Measurements from ENCODE around the gene MDC1.

- TF ChIP-seq CTCF (IDR thresholded peaks at IDR 0.05) (no peak), POLR2A (IDR thresholded peaks at IDR 0.05) (no peak)
Measured at GRCh38 chr6:30700340-30700739, 16.7 kb downstream of the MDC1 start.
